Measurements from ENCODE around the gene NCMAP.

NCMAP gene

GRCh38 chr1:24589200-24589599, 33.3 kb downstream of the NCMAP start:
- Histone ChIP-seq H3F3A (ENCODE audit: insufficient read depth, low read length) (no peaks in the 10 kb centered on the region), H4K20me1 (ENCODE audit: insufficient read depth, low read length) (no peaks in the 10 kb centered on the region), H3K36me3 (replicated peaks; ENCODE audit: insufficient read depth, low read length) (no peaks in the 10 kb centered on the region), H3K4me3 (ENCODE audit: low read length) (no peak overlapping the region), H3K9ac (ENCODE audit: low read length) (no peak overlapping the region), H2AFZ (ENCODE audit: low read length) (no peak overlapping the region), H3K27me3 (replicated peaks; ENCODE audit: insufficient read depth, low read length) (no peaks in the 10 kb centered on the region), H3K79me2 (ENCODE audit: low read length) (no peaks in the 10 kb centered on the region), H3K9me2 (replicated peaks; ENCODE audit: insufficient read depth, low read length) (no peaks in the 10 kb centered on the region), H3K4me2 (ENCODE audit: low read depth, low read length) (no peak overlapping the region), H3K4me1 (ENCODE audit: low read length) (peaks cover 4% of the 10 kb centered on the region), H3K9me3 (replicated peaks; ENCODE audit: insufficient read depth, low read length) (no peaks in the 10 kb centered on the region), H3K27ac (ENCODE audit: low read length) (no peak overlapping the region)
- TF ChIP-seq EZH2phosphoT487 (IDR thresholded peaks at IDR 0.05; ENCODE audit: low read length) (no peak), EZH2 (optimal IDR thresholded peaks at IDR 0.05; ENCODE audit: low read depth, low read length) (no peak), CTCF (IDR thresholded peaks at IDR 0.05; ENCODE audit: low read length) (no peak)
- no peak for DNase-seq

- Histone ChIP-seq H3K4me2 (ENCODE audit: low read depth, low read length) (no peak overlapping the region), H3K9me3 (replicated peaks; ENCODE audit: insufficient read depth, low read length) (no peaks in the 10 kb centered on the region), H3K9ac (ENCODE audit: low read length) (no peak overlapping the region), H3K4me1 (ENCODE audit: low read length) (0 out of 2 replicates have a peak, but pooled peaks cover 3% of the 10 kb centered on the region), H3K79me2 (ENCODE audit: low read length) (no peaks in the 10 kb centered on the region), H4K20me1 (ENCODE audit: insufficient read depth, low read length) (no peaks in the 10 kb centered on the region), H3K27ac (ENCODE audit: low read length) (no peak overlapping the region), H3K4me3 (ENCODE audit: low read length) (no peak overlapping the region), H3F3A (ENCODE audit: insufficient read depth, low read length) (no peaks in the 10 kb centered on the region), H3K27me3 (replicated peaks; ENCODE audit: insufficient read depth, low read length) (no peaks in the 10 kb centered on the region), H3K36me3 (replicated peaks; ENCODE audit: insufficient read depth, low read length) (no peaks in the 10 kb centered on the region), H2AFZ (ENCODE audit: low read length) (no peak overlapping the region), H3K9me2 (replicated peaks; ENCODE audit: insufficient read depth, low read length) (no peaks in the 10 kb centered on the region)
- TF ChIP-seq CTCF (IDR thresholded peaks at IDR 0.05; ENCODE audit: low read length) (no peak), EZH2 (optimal IDR thresholded peaks at IDR 0.05; ENCODE audit: low read depth, low read length) (no peak), EZH2phosphoT487 (IDR thresholded peaks at IDR 0.05; ENCODE audit: low read length) (no peak)
- DNase-seq: no peak
Measured at GRCh38 chr1:24591781-24592180, 35.9 kb downstream of the NCMAP start.

- no peak overlapping the region for H3K27ac ChIP-seq (ENCODE audit: low read length)
- TF ChIP-seq EZH2phosphoT487 (IDR thresholded peaks at IDR 0.05; ENCODE audit: low read length) (no peak), EZH2 (optimal IDR thresholded peaks at IDR 0.05; ENCODE audit: low read depth, low read length) (no peak), CTCF (IDR thresholded peaks at IDR 0.05; ENCODE audit: low read length) (no peak)
- no peaks in the 10 kb centered on the region for H3K36me3 ChIP-seq (replicated peaks; ENCODE audit: insufficient read depth, low read length)
- H3K4me2 ChIP-seq (ENCODE audit: low read depth, low read length): no peak overlapping the region
- no peaks in the 10 kb centered on the region for H3K4me1 ChIP-seq (ENCODE audit: low read length)
- H3K27me3 ChIP-seq (replicated peaks; ENCODE audit: insufficient read depth, low read length): no peaks in the 10 kb centered on the region
- H3F3A ChIP-seq (ENCODE audit: insufficient read depth, low read length): no peaks in the 10 kb centered on the region
- H3K9ac ChIP-seq (ENCODE audit: low read length): no peak overlapping the region
- H3K9me2 ChIP-seq (replicated peaks; ENCODE audit: insufficient read depth, low read length): no peaks in the 10 kb centered on the region
- no peak overlapping the region for H2AFZ ChIP-seq (ENCODE audit: low read length)
- H3K9me3 ChIP-seq (replicated peaks; ENCODE audit: insufficient read depth, low read length): no peaks in the 10 kb centered on the region
- no peak for DNase-seq
- H3K4me3 ChIP-seq (ENCODE audit: low read length): no peak overlapping the region
- H3K79me2 ChIP-seq (ENCODE audit: low read length): no peaks in the 10 kb centered on the region
- no peaks in the 10 kb centered on the region for H4K20me1 ChIP-seq (ENCODE audit: insufficient read depth, low read length)
Measured at GRCh38 chr1:24594328-24594598, 38.4 kb downstream of the NCMAP start.

All from MM.1S (cell line).